ENCODE measurements around the gene HTT-AS.

Gene HTT-AS

DNA sequence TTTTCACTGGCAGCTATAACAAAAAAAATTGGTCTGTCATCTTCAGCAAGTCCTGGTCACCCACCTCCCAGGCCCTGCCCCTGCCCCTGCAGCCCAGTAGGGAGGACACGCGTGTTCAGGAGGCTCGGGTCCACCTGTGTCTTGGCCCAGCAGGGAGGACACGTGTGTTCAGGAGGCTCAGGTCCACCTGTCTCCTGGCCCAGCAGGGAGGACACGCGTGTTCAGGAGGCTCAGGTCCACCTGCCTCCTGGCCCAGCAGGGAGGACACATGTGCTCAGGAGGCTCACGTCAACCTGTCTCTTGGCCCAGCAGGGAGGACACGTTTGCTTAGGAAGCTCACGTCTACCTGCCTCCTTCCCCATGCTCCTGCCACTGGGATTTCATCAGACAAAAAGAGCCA lies 44.9 kb downstream of the HTT-AS start:
- no peak for TF ChIP-seq CTCF (IDR thresholded peaks at IDR 0.05)

DNA sequence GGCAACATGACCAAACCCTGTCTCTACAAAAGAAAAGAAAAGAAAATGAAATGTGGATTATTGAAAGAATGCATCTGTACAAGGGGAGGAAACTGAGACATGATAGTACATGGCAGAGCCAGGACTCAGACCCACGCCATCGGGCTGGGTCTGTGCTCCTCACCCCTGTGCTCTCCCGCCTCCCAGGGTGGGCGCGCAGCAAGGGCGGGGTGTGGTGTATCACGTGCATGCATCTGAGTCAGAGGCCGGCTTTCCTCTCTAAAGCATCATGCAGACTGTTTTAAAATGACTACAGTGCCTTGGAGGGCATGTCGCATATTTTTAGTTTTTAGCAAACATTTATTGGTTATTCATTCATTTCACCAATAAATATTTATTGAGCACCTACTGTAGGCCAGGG lies 47.8 kb downstream of the HTT-AS start:
- TF ChIP-seq CTCF (IDR thresholded peaks at IDR 0.05) = no peak

DNA sequence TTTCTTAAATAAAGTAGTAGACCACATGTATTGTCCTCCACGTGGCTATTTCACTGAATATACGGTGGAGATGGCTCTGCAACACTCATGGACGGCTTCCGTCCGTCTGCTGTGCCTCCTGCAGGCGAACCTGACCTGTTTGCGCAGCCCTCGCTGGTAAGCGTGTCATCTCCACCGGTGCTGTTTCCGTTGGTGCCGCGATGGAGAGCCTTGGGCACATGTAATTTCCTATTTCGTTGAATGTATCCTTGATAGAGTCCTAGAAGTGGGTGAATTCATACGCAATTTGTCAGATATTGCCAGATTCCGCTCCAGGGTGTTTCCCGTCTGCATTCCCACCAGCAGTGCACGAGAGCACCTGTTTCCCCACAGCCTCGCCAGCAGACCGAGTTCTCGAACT lies 48.5 kb downstream of the HTT-AS start:
- TF ChIP-seq CTCF (IDR thresholded peaks at IDR 0.05) = no peak

DNA sequence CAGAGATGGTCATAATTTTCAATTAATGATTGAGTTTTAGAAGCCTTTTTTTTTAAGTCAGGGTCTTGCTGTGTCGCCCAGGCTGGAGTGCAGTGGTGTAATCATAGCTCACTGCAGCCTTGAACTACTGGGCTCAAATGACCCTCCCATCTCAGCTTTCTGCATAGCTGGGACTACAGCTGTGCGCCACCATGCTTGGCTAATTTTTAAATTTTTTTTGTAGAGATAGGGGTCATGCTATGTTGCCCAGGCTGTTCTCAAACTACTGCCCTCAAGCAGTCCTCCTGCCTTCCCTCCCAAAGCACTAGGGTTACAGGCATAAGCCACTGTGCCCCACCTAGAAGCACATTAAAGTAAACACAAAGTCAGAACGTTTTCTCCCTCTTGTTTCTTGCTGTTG lies 51.7 kb downstream of the HTT-AS start:
- TF ChIP-seq CTCF (IDR thresholded peaks at IDR 0.05) = no peak

GRCh38 chr4:3022112-3022511 lies 52.2 kb downstream of the HTT-AS start:
- no peak for TF ChIP-seq CTCF (IDR thresholded peaks at IDR 0.05)

GRCh38 chr4:3021627-3022026 lies 52.7 kb downstream of the HTT-AS start:
- TF ChIP-seq CTCF (IDR thresholded peaks at IDR 0.05) = no peak

GRCh38 chr4:3021127-3021526 lies 53.2 kb downstream of the HTT-AS start:
- TF ChIP-seq CTCF (IDR thresholded peaks at IDR 0.05) = no peak

DNA sequence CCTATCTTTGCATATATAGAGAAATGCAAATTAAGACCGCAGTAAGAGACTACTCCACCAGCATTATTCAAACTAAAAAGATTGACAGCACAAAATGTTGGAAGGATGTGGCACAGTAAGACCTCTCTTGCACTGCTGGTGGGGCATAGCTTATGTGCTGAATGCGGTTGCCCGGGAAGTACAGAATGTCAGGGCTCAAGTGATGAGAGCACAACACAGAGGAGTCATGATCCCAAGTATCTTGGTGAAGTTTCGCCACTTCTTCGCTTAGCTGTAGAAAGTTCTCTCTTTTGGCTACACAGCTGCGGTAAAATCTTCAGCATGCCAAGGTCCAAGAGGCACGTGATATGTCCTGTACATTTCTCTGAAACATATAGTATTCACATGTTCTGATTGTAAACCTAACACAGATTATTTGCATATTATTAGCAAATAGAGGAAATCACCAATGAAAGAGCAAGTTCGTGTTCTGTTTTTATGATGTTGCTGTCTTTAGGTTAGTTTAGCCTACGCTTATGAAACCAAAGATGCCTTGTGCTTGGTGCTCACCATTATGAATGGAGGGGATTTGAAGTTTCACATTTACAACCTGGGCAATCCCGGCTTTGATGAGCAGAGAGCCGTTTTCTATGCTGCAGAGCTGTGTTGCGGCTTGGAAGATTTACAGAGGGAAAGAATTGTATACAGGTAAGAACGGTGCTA lies 55.0 kb downstream of the HTT-AS start:
- TF ChIP-seq CTCF (IDR thresholded peaks at IDR 0.05) = no peak
